ENCODE results near the gene RPE65. TPM values are rescaled to one million over a fixed set of nuclear protein-coding genes. Genes with fewer than 3 reads are reported as not detected.

The RPE65 gene
- not detected for total RNA-seq
- long read RNA-seq, donor 1 = 0 reads
- long read RNA-seq, donor 2 = 0 reads

DNA sequence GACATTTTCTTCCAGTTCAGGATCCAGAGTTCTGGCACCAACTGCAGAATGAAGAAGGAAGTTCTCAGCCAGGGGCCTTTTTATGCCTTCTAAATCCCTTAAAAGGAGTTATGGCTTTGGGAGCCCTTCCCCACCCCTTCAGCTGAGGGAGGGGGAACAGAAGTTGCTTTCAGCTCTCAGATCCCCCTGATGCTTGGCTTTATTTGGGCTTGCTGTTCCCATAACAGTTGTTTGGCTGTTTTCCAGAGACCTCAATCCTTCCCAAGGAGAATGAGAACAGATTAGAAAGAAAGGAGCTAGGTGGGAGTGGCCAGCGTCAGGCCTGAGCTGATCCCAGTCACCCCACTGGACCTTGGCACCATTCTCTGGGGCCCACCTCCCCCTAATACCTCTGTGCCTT is at the start of gene RPE65:
RPE65 (minus strand) TSS at position 54 of the 400 bp plus-strand sequence; CDS start at position 5, 49 bp downstream.
- Histone ChIP-seq H3K4me1 (ENCODE audit: low read depth) (no peaks in the 10 kb centered on the region), H3K9me3 (no peaks in the 10 kb centered on the region), H3K4me3 (no peak within 1 kb of the TSS), H3K36me3 (ENCODE audit: low read depth) (no peaks in the 10 kb centered on the region)
- DNase-seq = no peak
- TF ChIP-seq, protein P1, sequence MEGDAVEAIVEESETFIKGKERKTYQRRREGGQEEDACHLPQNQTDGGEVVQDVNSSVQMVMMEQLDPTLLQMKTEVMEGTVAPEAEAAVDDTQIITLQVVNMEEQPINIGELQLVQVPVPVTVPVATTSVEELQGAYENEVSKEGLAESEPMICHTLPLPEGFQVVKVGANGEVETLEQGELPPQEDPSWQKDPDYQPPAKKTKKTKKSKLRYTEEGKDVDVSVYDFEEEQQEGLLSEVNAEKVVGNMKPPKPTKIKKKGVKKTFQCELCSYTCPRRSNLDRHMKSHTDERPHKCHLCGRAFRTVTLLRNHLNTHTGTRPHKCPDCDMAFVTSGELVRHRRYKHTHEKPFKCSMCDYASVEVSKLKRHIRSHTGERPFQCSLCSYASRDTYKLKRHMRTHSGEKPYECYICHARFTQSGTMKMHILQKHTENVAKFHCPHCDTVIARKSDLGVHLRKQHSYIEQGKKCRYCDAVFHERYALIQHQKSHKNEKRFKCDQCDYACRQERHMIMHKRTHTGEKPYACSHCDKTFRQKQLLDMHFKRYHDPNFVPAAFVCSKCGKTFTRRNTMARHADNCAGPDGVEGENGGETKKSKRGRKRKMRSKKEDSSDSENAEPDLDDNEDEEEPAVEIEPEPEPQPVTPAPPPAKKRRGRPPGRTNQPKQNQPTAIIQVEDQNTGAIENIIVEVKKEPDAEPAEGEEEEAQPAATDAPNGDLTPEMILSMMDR (IDR thresholded peaks at IDR 0.05) = no peak
- intact Hi-C loops (cut with DNase I, micrococcal nuclease) = no loop called here
- no peak for ATAC-seq

DNA sequence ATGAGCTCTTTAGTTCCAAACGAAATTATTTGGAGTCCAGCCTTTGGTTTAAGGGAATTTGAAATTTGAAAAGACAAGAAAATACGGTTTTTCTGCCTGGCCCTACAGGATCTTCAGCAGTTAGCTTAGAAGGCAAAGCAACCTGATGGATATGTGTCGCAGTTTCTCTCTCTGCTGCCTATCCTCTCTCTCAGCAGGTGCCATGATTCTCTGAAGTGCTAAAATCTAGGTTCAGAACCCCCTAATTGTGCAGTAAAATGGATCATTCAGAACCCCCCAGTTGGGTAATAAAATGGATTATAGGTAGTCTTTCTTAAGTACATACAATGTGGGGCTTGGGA is 47.6 kb upstream of the RPE65 start:
- no peak overlapping the region for H3K4me3 ChIP-seq
- ATAC-seq (peak; percentile 6), DNase-seq (no peak)
- no peaks in the 10 kb centered on the region for H3K36me3 ChIP-seq (ENCODE audit: low read depth)
- intact Hi-C loops (cut with DNase I, micrococcal nuclease) = no loop called here
- TF ChIP-seq, protein P1 (IDR thresholded peaks at IDR 0.05) = no peak
- H3K4me1 ChIP-seq (ENCODE audit: low read depth) = peaks cover 12% of the 10 kb centered on the region
- H3K9me3 ChIP-seq = no peaks in the 10 kb centered on the region

DNA sequence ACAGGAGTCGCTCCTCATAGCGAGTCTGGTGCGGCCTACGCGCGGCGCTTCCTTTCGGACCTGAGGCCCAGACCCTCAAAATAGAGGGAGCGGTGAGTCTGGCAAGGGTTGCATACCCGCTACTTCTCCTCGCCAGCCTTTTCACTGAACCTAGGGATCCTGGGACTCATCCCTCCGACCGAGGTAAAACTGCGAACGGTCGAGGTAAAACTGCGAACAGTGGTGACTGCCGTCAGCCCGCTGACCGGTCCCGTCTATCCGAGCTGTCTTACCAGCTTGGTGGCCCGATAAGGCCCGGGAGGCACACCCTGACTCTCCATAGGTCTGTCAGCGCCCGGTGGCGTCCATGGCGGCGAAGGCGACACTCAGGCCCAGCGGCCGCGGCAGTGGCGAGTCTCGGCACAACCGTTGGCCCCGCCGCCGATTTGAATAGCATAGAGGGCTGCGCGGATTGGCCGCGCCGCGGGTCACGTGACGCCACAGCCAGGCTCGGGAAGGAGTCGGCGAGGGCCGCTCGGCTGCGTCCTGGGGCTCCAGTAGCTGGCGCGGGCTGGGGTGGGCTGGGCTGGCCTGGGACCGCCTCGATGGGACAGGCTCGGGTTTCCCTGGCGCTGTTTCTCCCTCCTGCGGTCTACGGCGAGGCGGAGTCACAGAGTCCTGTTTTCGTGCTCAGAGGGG is 47.1 kb upstream of the RPE65 start, which contains the start of gene DEPDC1:
DEPDC1 (minus strand) TSS at position 403 of the 678 bp plus-strand sequence; CDS start at position 320, 83 bp downstream.
- TF ChIP-seq, protein P1 (IDR thresholded peaks at IDR 0.05) = no peak
- peak within 1 kb of the TSS; percentile 18 for H3K4me3 ChIP-seq
- no peaks in the 10 kb centered on the region for H3K9me3 ChIP-seq
- H3K4me1 ChIP-seq (ENCODE audit: low read depth) = peaks cover 13% of the 10 kb centered on the region
- DNase-seq (peak; percentile 94 to 97 (median 96)), ATAC-seq (peak; percentile 97)
- intact Hi-C loops (cut with DNase I, micrococcal nuclease) = no loop called here
- no peaks in the 10 kb centered on the region for H3K36me3 ChIP-seq (ENCODE audit: low read depth)

DNA sequence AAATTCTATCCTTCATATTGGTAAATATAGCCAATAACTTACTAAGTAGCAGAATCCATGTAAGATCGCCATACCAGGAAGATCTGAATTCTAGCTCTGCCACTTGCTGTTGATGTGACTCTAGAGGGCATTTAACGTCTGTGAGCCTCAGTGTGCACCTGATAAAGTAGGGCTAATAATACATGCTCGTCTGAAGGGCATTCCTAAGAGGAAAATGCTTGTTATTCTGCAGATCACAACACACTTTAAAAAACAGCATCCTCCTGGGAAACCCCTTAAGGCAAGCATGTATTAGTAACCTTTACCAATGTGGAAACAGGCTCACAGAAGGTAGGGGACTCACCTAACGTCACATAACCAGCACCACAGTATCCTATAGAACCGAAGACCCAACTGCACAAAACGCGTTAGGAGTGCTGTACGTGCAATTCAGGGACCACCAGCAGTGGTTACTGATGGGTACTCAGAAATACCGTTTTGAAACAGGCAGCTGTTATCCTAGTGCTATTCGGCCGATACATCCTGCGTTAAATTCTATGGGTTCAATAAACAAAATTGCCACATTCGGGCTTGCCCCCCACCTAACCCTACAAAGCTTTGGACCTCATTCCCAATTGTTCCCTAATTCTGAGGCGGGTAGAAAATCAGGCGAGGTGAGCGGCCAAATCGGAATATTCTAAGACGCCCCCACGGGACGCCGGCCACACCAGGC is 46.4 kb upstream of the RPE65 start:
- H3K9me3 ChIP-seq = no peaks in the 10 kb centered on the region
- intact Hi-C loops (cut with DNase I, micrococcal nuclease) = no loop called here
- no peak for ATAC-seq
- peaks cover 13% of the 10 kb centered on the region for H3K4me1 ChIP-seq (ENCODE audit: low read depth)
- DNase-seq = no peak
- H3K4me3 ChIP-seq = peak overlapping the region; percentile 18
- H3K36me3 ChIP-seq (ENCODE audit: low read depth) = no peaks in the 10 kb centered on the region
- TF ChIP-seq, protein P1 (IDR thresholded peaks at IDR 0.05) = no peak

DNA sequence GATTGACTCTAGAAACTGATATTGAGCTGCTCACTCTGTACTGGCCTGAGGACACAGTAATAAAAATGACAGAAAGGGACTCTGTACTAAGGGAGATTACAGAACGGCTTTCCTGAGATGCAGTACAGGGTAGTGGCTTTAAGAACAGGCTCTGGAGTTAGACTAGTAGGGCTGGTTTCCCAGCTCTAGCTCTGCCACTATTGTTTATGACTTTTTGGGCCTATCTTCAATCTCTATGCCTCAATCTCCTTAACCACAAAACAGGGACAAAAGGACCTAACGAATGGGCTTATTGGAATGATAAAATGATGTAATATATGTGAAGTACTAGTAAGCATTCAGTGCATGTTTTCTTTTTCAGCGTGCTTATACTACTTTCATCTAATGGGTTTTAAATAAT is 45.8 kb upstream of the RPE65 start:
- ATAC-seq = peak; percentile 50
- intact Hi-C loops (cut with DNase I, micrococcal nuclease) = no loop called here
- no peak overlapping the region for H3K4me3 ChIP-seq

More for the DNA sequence above, 45.8 kb upstream of the RPE65 start:
- Histone ChIP-seq H3K36me3 (ENCODE audit: low read depth) (no peaks in the 10 kb centered on the region), H3K9me3 (no peaks in the 10 kb centered on the region), H3K4me1 (ENCODE audit: low read depth) (peaks cover 13% of the 10 kb centered on the region)
- peak in 1 of 3 donors; percentile 27 for DNase-seq
- TF ChIP-seq, protein P1 (IDR thresholded peaks at IDR 0.05) = no peak

Data from mucosa of descending colon (tissue), 3 donors.